Measurements from ENCODE around the gene SLC37A3.

SLC37A3 gene

DNA sequence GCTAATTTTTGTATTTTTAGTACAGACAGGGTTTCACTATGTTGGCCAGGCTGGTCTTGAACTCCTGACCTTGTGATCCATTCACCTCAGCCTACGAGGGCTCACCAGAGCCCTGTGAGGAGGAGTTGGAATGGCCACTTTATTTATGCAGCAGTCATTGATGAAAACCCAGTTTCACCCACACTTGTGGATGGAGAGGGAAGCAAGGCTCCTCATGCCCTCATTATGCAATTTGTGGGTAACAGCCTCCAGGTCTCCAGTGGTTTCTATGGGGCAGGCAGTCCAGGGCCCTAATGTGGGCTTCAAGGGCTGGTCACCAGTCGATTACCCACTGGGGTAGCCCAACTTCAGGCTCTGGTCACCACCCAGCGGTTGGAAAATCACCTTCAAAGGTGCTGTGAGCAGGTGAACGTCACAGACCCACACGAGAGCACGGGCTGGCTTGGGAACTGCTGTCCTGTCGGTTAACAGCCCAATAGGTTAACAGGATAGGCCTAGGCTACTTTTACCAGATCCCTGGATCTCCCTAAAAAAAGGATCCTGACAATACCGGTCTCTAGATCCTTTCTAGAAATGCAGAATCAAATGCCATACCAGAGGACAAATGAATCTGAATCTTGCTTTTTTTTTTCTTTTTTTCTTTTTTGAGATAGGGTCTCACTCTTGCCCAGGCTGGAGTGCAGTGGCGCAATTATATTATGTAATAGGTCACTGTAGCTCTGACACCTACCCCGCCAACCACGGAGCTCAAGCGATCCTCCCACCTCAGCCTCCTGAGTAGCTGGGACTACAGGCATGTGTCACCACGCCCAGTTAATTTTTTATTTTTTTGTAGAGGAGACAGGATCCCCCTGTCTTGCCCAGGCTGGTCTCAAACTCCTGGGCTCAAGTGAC lies 97.8 kb downstream of the SLC37A3 start:
- TF ChIP-seq, protein P1, sequence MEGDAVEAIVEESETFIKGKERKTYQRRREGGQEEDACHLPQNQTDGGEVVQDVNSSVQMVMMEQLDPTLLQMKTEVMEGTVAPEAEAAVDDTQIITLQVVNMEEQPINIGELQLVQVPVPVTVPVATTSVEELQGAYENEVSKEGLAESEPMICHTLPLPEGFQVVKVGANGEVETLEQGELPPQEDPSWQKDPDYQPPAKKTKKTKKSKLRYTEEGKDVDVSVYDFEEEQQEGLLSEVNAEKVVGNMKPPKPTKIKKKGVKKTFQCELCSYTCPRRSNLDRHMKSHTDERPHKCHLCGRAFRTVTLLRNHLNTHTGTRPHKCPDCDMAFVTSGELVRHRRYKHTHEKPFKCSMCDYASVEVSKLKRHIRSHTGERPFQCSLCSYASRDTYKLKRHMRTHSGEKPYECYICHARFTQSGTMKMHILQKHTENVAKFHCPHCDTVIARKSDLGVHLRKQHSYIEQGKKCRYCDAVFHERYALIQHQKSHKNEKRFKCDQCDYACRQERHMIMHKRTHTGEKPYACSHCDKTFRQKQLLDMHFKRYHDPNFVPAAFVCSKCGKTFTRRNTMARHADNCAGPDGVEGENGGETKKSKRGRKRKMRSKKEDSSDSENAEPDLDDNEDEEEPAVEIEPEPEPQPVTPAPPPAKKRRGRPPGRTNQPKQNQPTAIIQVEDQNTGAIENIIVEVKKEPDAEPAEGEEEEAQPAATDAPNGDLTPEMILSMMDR (IDR thresholded peaks at IDR 0.05; ENCODE audit: low read length, missing control alignments), result no peak
- DNase-seq (ENCODE audit: low read depth), result no peak

DNA sequence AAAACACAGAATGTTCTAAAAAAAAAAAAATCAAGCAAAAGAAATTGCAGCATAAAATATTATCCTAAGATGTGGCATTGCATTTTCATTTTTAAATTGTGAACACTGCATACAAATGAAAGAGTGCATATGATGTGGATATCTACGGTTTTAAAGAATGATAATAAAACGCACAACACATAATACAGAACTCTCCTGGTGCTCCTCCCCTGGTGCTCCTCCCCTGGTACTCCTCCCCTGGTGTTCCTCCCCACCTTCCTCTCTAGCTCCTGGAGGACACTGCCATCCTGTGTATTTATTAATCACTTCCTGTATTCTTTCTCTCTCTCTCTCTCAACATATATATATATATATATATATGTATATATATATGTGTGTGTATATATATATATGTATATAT lies 100.1 kb downstream of the SLC37A3 start:
- TF ChIP-seq, protein P1 (IDR thresholded peaks at IDR 0.05; ENCODE audit: low read length, missing control alignments), result no peak
- H3K4me3 ChIP-seq (replicated peaks; ENCODE audit: low read depth, low read length), result no peak overlapping the region
- DNase-seq (ENCODE audit: low read depth), result no peak

More for the DNA sequence above, 97.8 kb downstream of the SLC37A3 start:
- H3K4me3 ChIP-seq (replicated peaks; ENCODE audit: low read depth, low read length), result no peak overlapping the region

DNA sequence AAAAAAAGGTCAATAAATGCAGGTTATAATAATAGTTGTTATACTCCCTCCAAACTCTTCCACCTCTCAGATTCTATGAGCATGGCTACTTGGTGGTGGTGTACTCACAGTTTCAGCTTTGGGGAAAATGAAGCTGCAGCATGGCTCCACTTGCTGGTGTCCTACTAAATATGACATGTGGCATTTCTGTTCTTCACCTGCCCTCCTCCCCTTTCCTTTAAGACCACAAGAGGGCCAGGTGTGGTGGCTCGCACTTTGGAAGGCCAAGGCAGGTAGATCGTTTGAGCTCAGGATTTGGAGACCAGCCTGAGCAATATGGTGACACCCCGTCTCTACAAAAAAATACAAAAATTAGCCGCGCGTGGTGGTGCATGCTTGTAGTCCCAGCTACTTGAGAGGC lies 101.1 kb downstream of the SLC37A3 start:
- no peak for DNase-seq (ENCODE audit: low read depth)
- TF ChIP-seq, protein P1 (IDR thresholded peaks at IDR 0.05; ENCODE audit: low read length, missing control alignments), result no peak
- H3K4me3 ChIP-seq (replicated peaks; ENCODE audit: low read depth, low read length), result no peak overlapping the region

DNA sequence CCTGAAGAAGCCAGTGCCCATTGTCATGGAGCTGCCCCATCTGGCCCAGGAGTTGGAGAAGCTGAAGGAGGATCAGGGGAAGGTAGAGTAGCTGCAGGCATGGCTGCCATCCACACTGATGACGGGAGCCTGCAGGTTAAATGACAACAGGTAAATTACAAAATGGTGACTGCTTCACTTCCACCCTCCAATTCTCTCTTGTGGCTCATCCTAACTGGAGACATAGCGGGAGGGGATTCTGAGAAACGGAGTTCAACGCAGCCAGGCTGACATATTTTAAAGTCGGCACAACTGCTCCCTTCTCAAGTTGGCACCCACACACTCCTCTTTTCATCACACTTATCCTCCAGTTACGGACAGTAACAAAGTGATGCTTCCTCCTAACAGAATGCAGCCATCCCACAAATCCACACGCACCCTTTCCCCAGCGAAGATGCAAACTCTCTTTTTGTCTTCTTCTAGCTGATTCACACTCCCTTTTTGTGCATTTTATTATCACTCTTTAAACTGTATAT lies 103.0 kb downstream of the SLC37A3 start:
- TF ChIP-seq, protein P1 (IDR thresholded peaks at IDR 0.05; ENCODE audit: low read length, missing control alignments), result no peak
- H3K4me3 ChIP-seq (replicated peaks; ENCODE audit: low read depth, low read length), result no peak overlapping the region
- DNase-seq (ENCODE audit: low read depth), result no peak

DNA sequence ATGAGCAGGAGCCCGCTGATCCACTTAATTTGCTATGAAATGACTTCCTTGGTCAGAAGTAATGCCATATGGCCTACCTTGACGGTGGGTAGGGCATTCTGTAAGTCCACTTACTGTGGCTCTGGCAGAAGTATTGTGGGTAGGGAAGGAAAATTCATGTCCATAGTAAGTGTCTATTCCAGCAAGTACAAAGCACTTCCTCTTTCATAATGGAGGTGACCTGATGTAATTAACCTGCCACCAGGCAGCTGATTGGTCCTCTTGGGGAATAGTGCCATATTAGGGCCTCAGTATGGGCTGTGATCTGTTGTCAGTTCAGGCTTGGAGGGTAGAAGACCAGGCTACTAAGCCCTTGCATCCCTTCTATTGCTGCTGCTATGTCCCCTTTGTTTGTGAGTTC lies 103.9 kb downstream of the SLC37A3 start:
- TF ChIP-seq, protein P1 (IDR thresholded peaks at IDR 0.05; ENCODE audit: low read length, missing control alignments), result no peak
- H3K4me3 ChIP-seq (replicated peaks; ENCODE audit: low read depth, low read length), result no peak overlapping the region

DNA sequence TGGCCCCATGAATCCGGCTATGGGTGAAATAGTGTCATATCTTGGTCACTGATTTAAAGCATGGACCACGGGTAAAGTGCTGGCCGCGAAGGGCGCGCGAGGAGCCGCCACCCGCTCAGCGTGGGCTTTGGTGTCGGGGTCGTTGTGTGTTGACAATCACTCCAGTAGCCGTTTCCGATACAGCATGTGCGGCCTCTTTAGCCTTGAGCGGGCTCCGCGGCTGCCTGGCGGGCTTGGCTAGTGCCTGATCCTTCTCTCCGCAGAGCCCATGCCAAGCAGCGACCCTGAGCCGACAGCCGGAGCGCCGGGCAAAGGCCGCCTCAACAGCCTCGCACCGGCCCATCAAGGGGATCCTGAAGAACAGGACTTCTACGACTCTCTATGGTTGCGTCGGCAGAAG lies 105.9 kb downstream of the SLC37A3 start:
- no peak overlapping the region for H3K4me3 ChIP-seq (replicated peaks; ENCODE audit: low read depth, low read length)
- DNase-seq (ENCODE audit: low read depth), result no peak
- TF ChIP-seq, protein P1 (IDR thresholded peaks at IDR 0.05; ENCODE audit: low read length, missing control alignments), result no peak

More for the DNA sequence above, 103.9 kb downstream of the SLC37A3 start:
- no peak for DNase-seq (ENCODE audit: low read depth)
